SK-N-SH (cell line): Measurements from ENCODE around the gene SFPQ. TPM values are rescaled to one million over a fixed set of nuclear protein-coding genes. Genes with fewer than 3 reads are reported as not detected.

Experiments used
- CTCF ChIA-PET: fragments of 300-600, 350-600 bp; formaldehyde crosslinking; extraction: SDS; loops from one replicate; lab custom pipeline; 2021; lab: Yijun Ruan, JAX
- POLR2A ChIA-PET: fragments of 350-600 bp; sonication (Branson Sonifier 250); formaldehyde crosslinking; extraction: SDS; loops from one replicate; lab custom pipeline; 2020; ENCODE audit warnings: antibody characterized with exemption, inconsistent platforms; lab: Yijun Ruan, JAX
- DNase-seq: peaks from one replicate; pipeline ENCODE4 v3.0.0; 2012
- H2AFZ ChIP-seq: fragments of 200-600 bp; sonication (generic); 2 replicates; pipeline ENCODE4 v1.8.1; 2016; ENCODE audit warnings: antibody characterized with exemption, mild to moderate bottlenecking, low read depth
- H3F3A ChIP-seq: fragments of 200-600 bp; sonication (generic); replicated peaks from 2 replicates; pipeline ENCODE3; 2016; ENCODE audit warnings: antibody characterized with exemption, mild to moderate bottlenecking; ENCODE audit not compliant: insufficient read depth
- H3K27ac ChIP-seq, 2 experiments: fragments of 200-500 bp in 1 of 2; fragments of 200-600 bp in 1 of 2; sonication (Bioruptor generic) in 1 of 2; sonication (generic), shearing (Covaris generic) in 1 of 2; 2 replicates each; pipeline versions ENCODE4 v1.5.1 to v1.6.1; 2014 to 2016; ENCODE audit warnings: low read depth in 2 of 2, inconsistent platforms in 1 of 2, low read length in 1 of 2, mild to moderate bottlenecking in 1 of 2, mixed read lengths in 1 of 2
- H3K27me3 ChIP-seq: fragments of 200-600 bp; sonication (generic), shearing (Covaris generic); 2 replicates; pipeline ENCODE4 v1.6.1; 2016; ENCODE audit warnings: mixed run types; ENCODE audit not compliant: insufficient read depth
- H3K36me3 ChIP-seq, 2 experiments: fragments of 200-500 bp in 1 of 2; fragments of 200-600 bp in 1 of 2; sonication (Bioruptor generic) in 1 of 2; sonication (generic) in 1 of 2; replicated peaks in 1 of 2; 2 replicates each; pipeline versions ENCODE3 to v1.5.1; 2014 to 2016; ENCODE audit warnings: low read length in 1 of 2, mild to moderate bottlenecking in 1 of 2; ENCODE audit not compliant: insufficient read depth in 2 of 2, control insufficient read depth in 1 of 2
- H3K4me1 ChIP-seq, 2 experiments: fragments of 200-500 bp in 1 of 2; fragments of 200-600 bp in 1 of 2; sonication (Bioruptor generic) in 1 of 2; sonication (generic), shearing (Covaris generic) in 1 of 2; 2 replicates each; pipeline versions ENCODE4 v1.5.1 to v1.6.1; 2014 to 2016; ENCODE audit warnings: low read depth in 1 of 2, low read length in 1 of 2, mixed run types in 1 of 2; ENCODE audit not compliant: insufficient read depth in 2 of 2, control insufficient read depth in 1 of 2
- H3K4me2 ChIP-seq: fragments of 200-600 bp; sonication (generic), shearing (Covaris generic); 2 replicates; pipeline ENCODE4 v1.6.1; 2017; ENCODE audit warnings: mixed run types
- H3K4me3 ChIP-seq, 2 experiments: fragments of 200-500 bp in 1 of 2; fragments of 200-600 bp in 1 of 2; sonication (Bioruptor generic) in 1 of 2; sonication (generic), shearing (Covaris generic) in 1 of 2; 2 replicates each; pipeline versions ENCODE4 v1.5.1 to v1.8.1; 2014 to 2016; ENCODE audit warnings: low read depth in 2 of 2, inconsistent platforms in 1 of 2, low read length in 1 of 2, mild to moderate bottlenecking in 1 of 2, mixed read lengths in 1 of 2, moderate library complexity in 1 of 2
- H3K79me2 ChIP-seq: fragments of 200-600 bp; sonication (generic); 2 replicates; pipeline ENCODE4 v1.8.1; 2017; ENCODE audit warnings: mild to moderate bottlenecking; ENCODE audit not compliant: insufficient read depth
- H3K9ac ChIP-seq: fragments of 200-600 bp; sonication (generic); 2 replicates; pipeline ENCODE4 v1.6.1; 2017; ENCODE audit warnings: mixed run types
- H3K9me2 ChIP-seq: fragments of 200-600 bp; sonication (generic); 2 replicates; pipeline ENCODE4 v1.6.1; 2017; ENCODE audit warnings: mixed run types
- H3K9me3 ChIP-seq: fragments of 200-600 bp; sonication (generic); 2 replicates; pipeline ENCODE4 v1.6.1; 2017; ENCODE audit warnings: mixed run types, mild to moderate bottlenecking, moderate library complexity
- H4K20me1 ChIP-seq: fragments of 200-600 bp; sonication (generic); 2 replicates; pipeline ENCODE4 v1.6.1; 2017; ENCODE audit warnings: mild to moderate bottlenecking, mixed run types; ENCODE audit not compliant: insufficient read depth
- ELF1 ChIP-seq: IDR thresholded peaks from 2 replicates; pipeline ENCODE4 v1.4.0; 2012
- EP300 ChIP-seq, 2 experiments: IDR thresholded peaks; 2 replicates each; pipeline versions ENCODE4 v1.4.0 to v1.6.1; 2012; ENCODE audit warnings: borderline replicate concordance in 1 of 2, low read depth in 1 of 2, low read length in 1 of 2
- EZH2phosphoT487 ChIP-seq: fragments of 200-600 bp; sonication (generic); IDR thresholded peaks from 2 replicates; pipeline ENCODE4 v1.6.1; 2017; ENCODE audit warnings: low read depth, mixed run types, mild to moderate bottlenecking, antibody characterized with exemption, moderate library complexity, borderline replicate concordance
- FOSL2 ChIP-seq: IDR thresholded peaks from 2 replicates; pipeline ENCODE4 v1.4.0; 2012; ENCODE audit warnings: low read depth, mild to moderate bottlenecking, moderate library complexity, borderline replicate concordance
- MEF2A ChIP-seq: IDR thresholded peaks from 2 replicates; pipeline ENCODE4 v1.4.0; 2012; ENCODE audit warnings: low read depth, borderline replicate concordance
- MXI1 ChIP-seq: IDR thresholded peaks from 2 replicates; pipeline ENCODE4 v1.6.1; 2012; ENCODE audit warnings: mild to moderate bottlenecking, low read depth, low read length, improper control_type of control experiment
- NFIC ChIP-seq: IDR thresholded peaks from 2 replicates; pipeline ENCODE4 v1.4.0; 2012; ENCODE audit warnings: borderline replicate concordance
- NRF1 ChIP-seq: IDR thresholded peaks from 2 replicates; pipeline ENCODE4 v1.6.1; 2012; ENCODE audit warnings: low read depth, mild to moderate bottlenecking, low read length
- POLR2AphosphoS5 ChIP-seq: IDR thresholded peaks from 2 replicates; pipeline ENCODE4 v1.6.1; 2012; ENCODE audit warnings: low read depth, low read length
- RAD21 ChIP-seq: IDR thresholded peaks from 2 replicates; pipeline ENCODE4 v1.6.1; 2012; ENCODE audit warnings: mild to moderate bottlenecking, low read length
- RCOR1 ChIP-seq: fragments of 150-350 bp; IDR thresholded peaks from 2 replicates; pipeline ENCODE4 v1.6.1; 2017; ENCODE audit warnings: antibody characterized with exemption, low read length
- RXRA ChIP-seq: IDR thresholded peaks from 2 replicates; pipeline ENCODE4 v1.4.0; 2012; ENCODE audit warnings: low read depth, mild to moderate bottlenecking, borderline replicate concordance
- SIN3A ChIP-seq: IDR thresholded peaks from 2 replicates; pipeline ENCODE4 v1.6.1; 2012; ENCODE audit warnings: low read depth, mild to moderate bottlenecking, low read length, moderate library complexity, borderline replicate concordance
- SMC3 ChIP-seq: IDR thresholded peaks from 2 replicates; pipeline ENCODE4 v1.6.1; 2012; ENCODE audit warnings: low read depth, low read length, improper control_type of control experiment
- TAF1 ChIP-seq: IDR thresholded peaks from 2 replicates; pipeline ENCODE4 v1.6.1; 2012; ENCODE audit warnings: low read depth, mild to moderate bottlenecking, low read length, moderate library complexity, borderline replicate concordance
- TCF12 ChIP-seq: IDR thresholded peaks from 2 replicates; pipeline ENCODE4 v1.4.0; 2012
- TEAD4 ChIP-seq: IDR thresholded peaks from 2 replicates; pipeline ENCODE4 v1.4.0; 2012; ENCODE audit warnings: mild to moderate bottlenecking, borderline replicate concordance; ENCODE audit not compliant: insufficient read depth
- YY1 ChIP-seq: IDR thresholded peaks from 2 replicates; pipeline ENCODE4 v1.4.0; 2012; ENCODE audit warnings: low read depth, mild to moderate bottlenecking
- WGBS: methylation state at CpG from one replicate; pipeline ENCODE4 v1.1.6; 2017; ENCODE audit warnings: low lambda C conversion rate; 5-methylcytosine and 5-hydroxymethylcytosine counted together
- polyA plus RNA-seq, 3 experiments: library from polyadenylated mRNA; depleted of rRNA; stranded (reverse); fragments of >200 nt; gene quantifications; 2 replicates each; pipeline ENCODE4 v1.2.3, GENCODE V29; 2012
- TF ChIP-seq, protein P1 (sequence below): IDR thresholded peaks from 2 replicates; pipeline ENCODE4; 2012
- TF ChIP-seq, protein P2 (sequence below): IDR thresholded peaks from 2 replicates; pipeline ENCODE4 v1.6.1; 2012; ENCODE audit warnings: mild to moderate bottlenecking, low read depth, low read length, moderate library complexity
- TF ChIP-seq, protein P3 (sequence below): fragments of 150-350 bp; IDR thresholded peaks from 2 replicates; pipeline ENCODE4 v1.6.1; 2017; ENCODE audit warnings: antibody characterized with exemption, low read length, low read depth, borderline replicate concordance

SFPQ gene
- polyA plus RNA-seq, 1 of the 3 experiments (the other 2 are of a cell fraction), result 85.6 TPM

DNA sequence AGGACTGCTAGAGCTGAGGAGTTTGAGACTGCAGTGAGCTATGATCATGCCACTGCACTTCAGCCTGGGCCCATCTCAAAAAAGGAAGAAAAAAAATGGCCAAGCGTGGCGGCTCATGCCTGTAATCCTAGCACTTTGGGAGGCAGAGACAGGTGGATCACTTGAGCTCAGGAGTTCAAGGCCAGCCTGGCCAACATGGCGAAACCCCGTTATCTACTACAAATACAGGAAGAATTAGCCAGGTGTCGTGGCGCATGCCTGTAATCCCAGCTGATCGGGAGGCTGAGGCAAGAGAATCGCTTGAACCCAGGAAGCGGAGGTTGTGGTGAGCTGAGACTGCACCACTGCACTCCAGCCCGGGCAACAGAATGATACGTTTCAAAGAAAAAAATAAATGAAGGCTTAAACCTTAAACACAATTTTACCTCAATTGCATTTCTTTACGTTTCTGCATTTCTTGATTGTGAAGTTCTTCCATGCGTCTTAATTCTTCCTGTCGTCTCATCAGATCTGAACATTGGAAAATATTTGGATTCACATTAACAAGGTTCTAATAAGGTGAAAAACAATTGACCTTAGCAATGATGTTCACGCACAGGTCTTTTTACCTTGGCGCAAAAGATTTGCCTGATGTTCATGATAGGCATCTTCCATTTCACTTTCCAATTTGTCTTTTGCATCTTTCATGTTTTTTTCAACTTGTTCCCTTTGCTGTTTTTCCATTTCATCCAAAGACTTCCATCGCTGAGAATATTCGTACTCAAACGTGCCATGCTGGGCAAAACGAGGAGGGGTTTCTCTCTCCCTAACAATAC is 4.2 kb downstream of the SFPQ start:
- Histone ChIP-seq H3F3A (peaks cover 37% of the 10 kb centered on the region), H3K36me3 (peaks cover 76 to 80% of the 10 kb centered on the region in 2 experiments), H3K9me2 (no peaks in the 10 kb centered on the region), H3K27me3 (no peaks in the 10 kb centered on the region), H3K9me3 (no peaks in the 10 kb centered on the region), H3K27ac (peak overlapping the region in 1 of 2 experiments; percentile 9; a peak in 1 of 4 replicates), H3K4me3 (peak overlapping the region; percentile 78 to 79; a peak in 2 of 4 replicates), H2AFZ (no peak overlapping the region), H4K20me1 (peaks cover 81% of the 10 kb centered on the region), H3K9ac (no peak overlapping the region), H3K79me2 (peaks cover 94% of the 10 kb centered on the region), H3K4me1 (peaks cover 28 to 31% of the 10 kb centered on the region in 2 experiments; a peak in 3 of 4 replicates), H3K4me2 (peak overlapping the region; percentile 80)
- TF ChIP-seq, protein P1, sequence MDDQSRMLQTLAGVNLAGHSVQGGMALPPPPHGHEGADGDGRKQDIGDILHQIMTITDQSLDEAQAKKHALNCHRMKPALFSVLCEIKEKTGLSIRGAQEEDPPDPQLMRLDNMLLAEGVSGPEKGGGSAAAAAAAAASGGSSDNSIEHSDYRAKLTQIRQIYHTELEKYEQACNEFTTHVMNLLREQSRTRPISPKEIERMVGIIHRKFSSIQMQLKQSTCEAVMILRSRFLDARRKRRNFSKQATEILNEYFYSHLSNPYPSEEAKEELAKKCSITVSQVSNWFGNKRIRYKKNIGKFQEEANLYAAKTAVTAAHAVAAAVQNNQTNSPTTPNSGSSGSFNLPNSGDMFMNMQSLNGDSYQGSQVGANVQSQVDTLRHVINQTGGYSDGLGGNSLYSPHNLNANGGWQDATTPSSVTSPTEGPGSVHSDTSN, result no peak
- TF ChIP-seq POLR2AphosphoS5 (no peak), YY1 (no peak), TAF1 (no peak), RAD21 (no peak), RXRA (no peak), NRF1 (no peak), SIN3A (no peak), EZH2phosphoT487 (no peak), MXI1 (no peak), TCF12 (no peak), FOSL2 (no peak), EP300 (IDR thresholded peaks at IDR 0.05; ENCODE audit: borderline replicate concordance in 1 of 2, low read depth in 1 of 2, low read length in 1 of 2) (no peak)
- DNase-seq, result no peak
- 84% methylated on average over 19 of the region's 20 CpGs for WGBS
- ChIA-PET POLR2A (interaction anchor here (0.7 kb wide), 1 partner anchor 10 kb away, joined by 3 read pairs; no protein-coding TSS in a partner anchor), CTCF (interaction anchor here (0.6 to 1.0 kb wide), 2 partner anchors 13 to 32 kb away, joined by 3 read pairs; no protein-coding TSS in a partner anchor)

DNA sequence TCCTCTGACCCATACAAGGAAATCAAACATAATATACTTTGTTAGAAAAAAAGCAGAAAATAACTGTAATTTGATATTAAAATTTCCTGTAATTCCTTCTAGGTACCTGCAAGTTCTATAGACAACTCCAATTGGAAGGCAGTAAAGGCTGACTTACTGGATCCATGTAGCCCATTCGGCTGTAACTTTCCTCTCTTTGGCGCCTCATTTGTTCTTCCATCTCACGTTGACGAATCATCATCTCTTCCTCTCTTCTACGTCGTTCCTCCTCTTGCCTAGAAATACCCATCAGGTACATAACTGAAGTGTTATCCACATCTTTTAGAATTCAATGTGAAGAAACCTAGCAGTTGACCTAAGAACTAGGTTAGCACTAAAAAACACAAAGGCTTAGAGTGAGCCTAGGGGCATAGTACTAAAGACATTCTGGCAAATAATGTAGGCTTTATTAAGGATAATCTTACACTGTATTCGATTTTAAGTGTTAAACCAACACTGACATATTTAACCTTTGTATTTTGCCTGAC is 5.1 kb downstream of the SFPQ start:
- H3K9ac ChIP-seq, result no peak overlapping the region
- WGBS, result 77% methylated on average over 7 of the region's 7 CpGs
- H3K27me3 ChIP-seq, result no peaks in the 10 kb centered on the region
- peaks cover 39% of the 10 kb centered on the region for H3F3A ChIP-seq
- no peaks in the 10 kb centered on the region for H3K9me3 ChIP-seq
- H4K20me1 ChIP-seq, result peaks cover 90% of the 10 kb centered on the region
- DNase-seq, result no peak
- H3K36me3 ChIP-seq, result peaks cover 84 to 89% of the 10 kb centered on the region in 2 experiments
- POLR2A ChIA-PET, result no interaction called here
- H3K9me2 ChIP-seq, result no peaks in the 10 kb centered on the region
- peaks cover 28 to 31% of the 10 kb centered on the region in 2 experiments; a peak in 3 of 4 replicates for H3K4me1 ChIP-seq
- CTCF ChIA-PET, result interaction anchor here (0.6 to 1.0 kb wide), 2 partner anchors 14 to 31 kb away, joined by 3 read pairs; no protein-coding TSS in a partner anchor
- no peak overlapping the region for H3K27ac ChIP-seq
- H3K4me2 ChIP-seq, result peak overlapping the region; percentile 80; the same call in 1 of the 2 replicates
- no peak overlapping the region; a peak in 1 of 4 replicates for H3K4me3 ChIP-seq
- H3K79me2 ChIP-seq, result peaks cover 100% of the 10 kb centered on the region
- H2AFZ ChIP-seq, result no peak overlapping the region
- TF ChIP-seq, protein P2, sequence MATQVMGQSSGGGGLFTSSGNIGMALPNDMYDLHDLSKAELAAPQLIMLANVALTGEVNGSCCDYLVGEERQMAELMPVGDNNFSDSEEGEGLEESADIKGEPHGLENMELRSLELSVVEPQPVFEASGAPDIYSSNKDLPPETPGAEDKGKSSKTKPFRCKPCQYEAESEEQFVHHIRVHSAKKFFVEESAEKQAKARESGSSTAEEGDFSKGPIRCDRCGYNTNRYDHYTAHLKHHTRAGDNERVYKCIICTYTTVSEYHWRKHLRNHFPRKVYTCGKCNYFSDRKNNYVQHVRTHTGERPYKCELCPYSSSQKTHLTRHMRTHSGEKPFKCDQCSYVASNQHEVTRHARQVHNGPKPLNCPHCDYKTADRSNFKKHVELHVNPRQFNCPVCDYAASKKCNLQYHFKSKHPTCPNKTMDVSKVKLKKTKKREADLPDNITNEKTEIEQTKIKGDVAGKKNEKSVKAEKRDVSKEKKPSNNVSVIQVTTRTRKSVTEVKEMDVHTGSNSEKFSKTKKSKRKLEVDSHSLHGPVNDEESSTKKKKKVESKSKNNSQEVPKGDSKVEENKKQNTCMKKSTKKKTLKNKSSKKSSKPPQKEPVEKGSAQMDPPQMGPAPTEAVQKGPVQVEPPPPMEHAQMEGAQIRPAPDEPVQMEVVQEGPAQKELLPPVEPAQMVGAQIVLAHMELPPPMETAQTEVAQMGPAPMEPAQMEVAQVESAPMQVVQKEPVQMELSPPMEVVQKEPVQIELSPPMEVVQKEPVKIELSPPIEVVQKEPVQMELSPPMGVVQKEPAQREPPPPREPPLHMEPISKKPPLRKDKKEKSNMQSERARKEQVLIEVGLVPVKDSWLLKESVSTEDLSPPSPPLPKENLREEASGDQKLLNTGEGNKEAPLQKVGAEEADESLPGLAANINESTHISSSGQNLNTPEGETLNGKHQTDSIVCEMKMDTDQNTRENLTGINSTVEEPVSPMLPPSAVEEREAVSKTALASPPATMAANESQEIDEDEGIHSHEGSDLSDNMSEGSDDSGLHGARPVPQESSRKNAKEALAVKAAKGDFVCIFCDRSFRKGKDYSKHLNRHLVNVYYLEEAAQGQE, result no peak
- TF ChIP-seq TEAD4 (no peak), EZH2phosphoT487 (no peak), RCOR1 (no peak), MXI1 (no peak), ELF1 (no peak), SMC3 (no peak), TCF12 (no peak), MEF2A (no peak), SIN3A (no peak), RXRA (no peak), NFIC (no peak)
- TF ChIP-seq, protein P3, sequence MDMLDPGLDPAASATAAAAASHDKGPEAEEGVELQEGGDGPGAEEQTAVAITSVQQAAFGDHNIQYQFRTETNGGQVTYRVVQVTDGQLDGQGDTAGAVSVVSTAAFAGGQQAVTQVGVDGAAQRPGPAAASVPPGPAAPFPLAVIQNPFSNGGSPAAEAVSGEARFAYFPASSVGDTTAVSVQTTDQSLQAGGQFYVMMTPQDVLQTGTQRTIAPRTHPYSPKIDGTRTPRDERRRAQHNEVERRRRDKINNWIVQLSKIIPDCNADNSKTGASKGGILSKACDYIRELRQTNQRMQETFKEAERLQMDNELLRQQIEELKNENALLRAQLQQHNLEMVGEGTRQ, result no peak
